Muscle of leg (tissue), 11 donors: ENCODE measurements around the gene LRMDA. TPM values are rescaled to one million over a fixed set of nuclear protein-coding genes. Genes with fewer than 3 reads are reported as not detected.

ENCODE experiments used
- DNase-seq: peaks from one replicate; pipeline ENCODE4 v3.0.0; 2013
- H3K27ac ChIP-seq: one replicate; pipeline ENCODE4 v1.5.1; 2013; ENCODE audit warnings: mild to moderate bottlenecking, low read length, control low read depth
- H3K27me3 ChIP-seq: one replicate; pipeline ENCODE4 v1.6.1; 2013; ENCODE audit warnings: low read length; ENCODE audit not compliant: control insufficient read depth, insufficient read depth
- H3K36me3 ChIP-seq: one replicate; pipeline ENCODE4 v1.6.1; 2013; ENCODE audit warnings: low read length; ENCODE audit not compliant: control insufficient read depth, insufficient read depth
- H3K4me1 ChIP-seq: one replicate; pipeline ENCODE4 v1.6.1; 2013; ENCODE audit warnings: low read length; ENCODE audit not compliant: control insufficient read depth, insufficient read depth
- H3K4me3 ChIP-seq: one replicate; pipeline ENCODE4 v1.5.1; 2013; ENCODE audit warnings: low read length, control low read depth
- H3K9me3 ChIP-seq: replicated peaks from 2 replicates; pipeline ENCODE4 v1.6.1; 2013; ENCODE audit warnings: low read depth, low read length; ENCODE audit not compliant: control insufficient read depth
- WGBS: methylation state at CpG from one replicate; pipeline ENCODE4 v1.1.5; 2013; ENCODE audit warnings: missing lambda C conversion rate; ENCODE audit not compliant: insufficient coverage; 5-methylcytosine and 5-hydroxymethylcytosine counted together
- polyA plus RNA-seq, 8 donors: library from polyadenylated mRNA; unstranded; fragments of 120-200 nt; gene quantifications; one replicate each; pipeline versions ENCODE4 v1.2.1 to v1.2.3, GENCODE V29; 2013; ENCODE audit warnings: inconsistent platforms in 1 of 8, low replicate concordance in 1 of 8; ENCODE audit not compliant: insufficient read length in 8 of 8, insufficient read depth in 1 of 8
- total RNA-seq: library from RNA; stranded (reverse); fragments of 120-200 nt; gene quantifications from one replicate; pipeline ENCODE4 v1.2.4, GENCODE V29; 2013

LRMDA gene
- total and polyA plus RNA-seq, 9 donors = 4.8 to 7.9 (median 5.7) TPM

DNA sequence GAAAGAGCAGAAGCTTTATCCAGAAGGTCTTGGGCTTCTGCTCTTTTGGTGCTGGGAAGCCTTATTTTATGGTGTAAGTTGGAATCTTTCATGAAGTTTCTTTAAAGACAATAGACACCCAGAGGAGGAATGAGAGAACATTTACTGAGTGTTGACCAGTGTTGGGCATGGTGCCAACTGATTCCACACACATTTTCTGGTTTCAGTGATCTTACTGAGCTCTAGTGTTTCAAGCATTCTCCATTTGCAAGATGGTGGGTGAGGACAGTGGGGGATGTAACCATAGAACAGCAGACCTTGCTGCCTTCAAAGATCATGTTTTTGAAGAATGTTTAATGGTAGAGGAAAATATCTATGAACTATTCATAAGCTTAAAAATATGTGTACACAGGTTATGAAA is 114.6 kb downstream of the LRMDA start:
- H3K27me3 ChIP-seq = no peaks in the 10 kb centered on the region
- no peaks in the 10 kb centered on the region for H3K36me3 ChIP-seq
- H3K27ac ChIP-seq = no peak overlapping the region
- no peaks in the 10 kb centered on the region for H3K9me3 ChIP-seq
- no peak for DNase-seq
- peaks cover 12% of the 10 kb centered on the region for H3K4me1 ChIP-seq
- no peak overlapping the region for H3K4me3 ChIP-seq

DNA sequence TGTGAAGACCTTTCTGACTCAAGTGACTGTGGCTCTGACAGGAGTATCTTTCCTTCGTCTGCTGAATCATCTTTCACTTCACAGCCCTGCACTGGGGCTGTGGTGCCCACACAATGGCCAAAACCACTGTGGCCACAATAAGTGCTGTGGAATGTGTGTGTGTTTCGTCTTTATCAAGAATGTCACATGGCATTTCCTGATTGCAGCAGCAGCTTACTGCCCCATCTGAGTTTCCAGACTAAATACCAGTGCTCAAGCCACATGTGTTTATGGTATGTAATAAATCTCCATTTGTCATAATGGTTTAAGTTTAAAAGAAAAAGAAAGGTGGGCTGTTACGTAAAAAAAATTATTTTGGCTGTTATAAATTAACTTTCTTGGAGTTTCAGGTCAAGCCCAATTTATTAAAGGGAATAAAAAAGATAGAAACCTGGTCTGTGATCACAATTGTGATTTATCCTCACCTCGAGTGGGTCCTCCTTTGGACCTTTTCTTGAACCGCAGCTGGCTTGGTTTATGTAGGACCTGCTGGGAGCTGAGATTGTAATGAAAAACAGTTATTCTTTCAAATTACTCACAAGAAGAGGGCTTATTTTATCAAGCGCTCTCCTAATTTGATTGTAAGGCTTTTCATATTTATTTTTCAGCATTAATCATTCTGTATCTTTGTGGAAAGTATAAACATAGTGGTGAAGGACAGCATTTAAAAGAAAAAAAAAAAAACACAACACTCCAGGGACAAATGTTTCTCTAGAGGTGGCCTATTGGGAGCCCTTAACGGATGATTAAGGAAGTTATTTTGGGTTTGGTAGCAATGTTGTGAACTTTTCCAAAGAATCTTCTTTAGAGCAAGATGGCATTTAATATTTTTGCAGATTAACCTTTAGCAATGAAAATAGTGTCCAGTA is 116.2 kb downstream of the LRMDA start:
- WGBS = no CpG with 5 or more reads among the region's 7 CpGs
- Histone ChIP-seq H3K9me3 (no peaks in the 10 kb centered on the region), H3K27me3 (no peaks in the 10 kb centered on the region), H3K4me1 (peaks cover 7% of the 10 kb centered on the region), H3K27ac (no peak overlapping the region), H3K36me3 (no peaks in the 10 kb centered on the region), H3K4me3 (no peak overlapping the region)
- DNase-seq = no peak

DNA sequence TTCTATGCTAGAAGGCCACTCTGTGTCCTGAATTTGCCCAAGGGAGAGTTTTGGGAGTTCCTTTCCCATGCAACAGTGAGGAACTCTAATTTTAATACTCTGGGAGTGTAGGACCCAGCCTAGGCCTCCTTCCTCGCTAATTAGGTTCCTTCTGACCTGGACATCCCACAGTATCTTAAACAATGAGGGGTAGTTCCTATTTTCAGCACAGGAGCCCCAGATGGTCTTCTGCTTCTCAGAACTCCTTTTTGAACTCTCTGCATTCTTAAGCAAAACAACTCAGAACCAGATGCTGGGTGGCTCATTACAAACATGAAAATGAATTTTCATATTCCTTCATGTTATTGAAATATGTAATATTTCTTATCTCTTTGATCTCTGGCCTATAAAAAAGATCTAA is 116.9 kb downstream of the LRMDA start:
- no peaks in the 10 kb centered on the region for H3K36me3 ChIP-seq
- no CpG with 5 or more reads among the region's 1 CpG for WGBS
- no peak for DNase-seq
- H3K27me3 ChIP-seq = no peaks in the 10 kb centered on the region
- peaks cover 3% of the 10 kb centered on the region for H3K4me1 ChIP-seq
- no peak overlapping the region for H3K27ac ChIP-seq
- H3K4me3 ChIP-seq = no peak overlapping the region
- H3K9me3 ChIP-seq = no peaks in the 10 kb centered on the region

DNA sequence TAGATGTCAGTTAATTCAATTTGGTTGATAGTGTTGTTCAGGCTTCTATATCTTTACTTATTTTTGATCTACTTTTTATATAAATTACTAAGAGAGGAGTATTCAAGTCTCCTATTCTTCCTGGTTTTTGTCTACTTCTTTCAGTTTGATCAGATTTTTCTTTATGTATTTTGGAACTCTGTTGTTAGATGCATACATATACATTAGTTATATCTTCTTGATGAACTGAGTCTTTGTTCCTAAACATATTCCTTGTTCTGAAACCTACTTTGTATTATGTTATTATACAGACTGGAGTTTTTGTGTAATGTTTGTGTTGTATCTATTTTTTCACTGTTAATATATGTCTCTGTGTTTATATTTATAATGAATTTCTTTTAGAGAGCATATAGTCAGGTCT is 118.8 kb downstream of the LRMDA start:
- DNase-seq = no peak
- H3K36me3 ChIP-seq = no peaks in the 10 kb centered on the region
- no peak overlapping the region for H3K4me3 ChIP-seq
- H3K9me3 ChIP-seq = no peaks in the 10 kb centered on the region
- no peak overlapping the region for H3K27ac ChIP-seq
- peaks cover 3% of the 10 kb centered on the region for H3K4me1 ChIP-seq
- H3K27me3 ChIP-seq = no peaks in the 10 kb centered on the region

DNA sequence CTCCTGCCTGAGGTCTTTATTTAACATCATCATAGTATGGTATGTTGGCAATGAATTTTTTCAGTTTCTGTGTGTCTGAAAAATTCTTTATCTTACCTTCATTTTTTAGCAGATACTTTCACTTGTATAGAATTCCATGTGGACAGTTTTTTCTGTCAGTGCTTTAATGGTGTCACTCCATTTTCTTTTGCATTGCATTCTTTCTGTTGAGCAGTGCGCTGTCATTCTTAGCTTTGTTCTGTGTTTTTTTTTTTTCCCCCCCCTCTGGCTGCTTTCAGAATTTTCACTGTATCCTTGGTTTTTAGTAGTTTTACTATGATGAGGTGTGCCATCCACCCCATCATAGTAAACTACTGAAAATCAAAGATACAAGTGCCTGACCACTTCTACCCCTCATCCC is 120.7 kb downstream of the LRMDA start:
- no CpG with 5 or more reads among the region's 1 CpG for WGBS

DNA sequence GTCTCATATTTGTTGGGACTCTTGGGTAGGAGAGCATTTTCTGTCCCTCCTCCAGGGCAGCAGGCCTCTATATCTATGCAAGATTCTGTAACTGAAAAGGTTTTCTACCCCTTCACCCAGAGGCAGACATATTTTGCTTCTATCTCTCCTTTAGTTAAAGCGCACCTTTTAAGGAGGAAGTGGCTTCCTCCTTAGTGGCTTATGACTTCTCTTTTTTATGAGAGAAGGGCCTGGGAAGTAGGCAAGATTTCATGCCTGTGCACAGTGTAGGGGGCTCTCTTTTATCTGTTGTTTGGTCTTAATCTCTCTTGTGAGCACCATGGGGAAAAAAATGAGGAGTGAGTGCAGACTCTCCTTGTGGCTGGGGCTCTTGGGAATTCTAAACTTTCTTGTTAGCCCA is 122.1 kb downstream of the LRMDA start:
- Histone ChIP-seq H3K27me3 (no peaks in the 10 kb centered on the region), H3K4me3 (no peak overlapping the region), H3K36me3 (no peaks in the 10 kb centered on the region), H3K27ac (no peak overlapping the region), H3K9me3 (peaks cover 4% of the 10 kb centered on the region), H3K4me1 (no peaks in the 10 kb centered on the region)
- DNase-seq = no peak
- no CpG with 5 or more reads among the region's 1 CpG for WGBS

More for the DNA sequence above, 120.7 kb downstream of the LRMDA start:
- no peak overlapping the region for H3K4me3 ChIP-seq
- DNase-seq = no peak
- no peaks in the 10 kb centered on the region for H3K4me1 ChIP-seq
- no peaks in the 10 kb centered on the region for H3K27me3 ChIP-seq
- H3K9me3 ChIP-seq = no peaks in the 10 kb centered on the region
- H3K36me3 ChIP-seq = no peaks in the 10 kb centered on the region
- no peak overlapping the region for H3K27ac ChIP-seq

DNA sequence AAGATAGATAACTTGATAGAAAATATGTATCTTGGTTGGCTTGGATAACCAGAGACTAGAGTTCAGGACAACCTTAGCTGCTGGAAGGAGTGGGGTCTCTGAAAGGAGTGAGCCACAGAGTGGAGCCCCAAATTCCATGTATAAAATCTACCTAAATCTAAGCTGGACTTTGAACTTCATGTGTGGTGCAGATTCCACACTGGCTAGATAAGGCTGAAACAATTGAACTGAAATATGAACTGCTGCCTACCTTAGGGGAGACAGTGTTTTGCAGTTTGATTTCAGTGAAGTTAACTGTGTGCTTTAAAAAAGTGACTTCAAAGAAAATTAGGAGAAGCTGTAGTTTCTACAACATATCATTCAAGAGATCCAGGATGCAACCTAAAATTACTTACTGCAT is 123.9 kb downstream of the LRMDA start:
- H3K9me3 ChIP-seq = peaks cover 4% of the 10 kb centered on the region
- DNase-seq = no peak
- no peaks in the 10 kb centered on the region for H3K4me1 ChIP-seq
- H3K27me3 ChIP-seq = no peaks in the 10 kb centered on the region
- H3K27ac ChIP-seq = no peak overlapping the region
- H3K4me3 ChIP-seq = no peak overlapping the region
- H3K36me3 ChIP-seq = no peaks in the 10 kb centered on the region

DNA sequence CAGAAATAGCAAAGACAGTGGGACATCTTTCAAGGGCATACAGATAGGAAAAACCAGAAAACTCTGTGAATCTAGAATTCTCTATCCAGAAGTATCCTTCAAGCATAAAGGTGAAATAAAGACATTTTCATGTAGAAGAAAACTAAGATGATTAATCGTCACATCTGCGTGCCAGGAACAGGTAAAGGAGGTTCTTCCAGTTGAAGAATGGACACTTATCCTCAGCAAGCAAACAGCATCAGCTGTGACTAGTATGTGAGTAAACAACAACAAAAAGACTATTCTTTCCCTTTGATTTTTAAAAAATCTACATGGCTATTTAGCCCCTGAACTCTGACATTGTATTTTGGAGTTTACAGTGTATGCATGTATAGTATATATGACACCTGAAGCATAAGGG is 124.9 kb downstream of the LRMDA start:
- no CpG with 5 or more reads among the region's 2 CpGs for WGBS
- H3K36me3 ChIP-seq = no peaks in the 10 kb centered on the region

DNA sequence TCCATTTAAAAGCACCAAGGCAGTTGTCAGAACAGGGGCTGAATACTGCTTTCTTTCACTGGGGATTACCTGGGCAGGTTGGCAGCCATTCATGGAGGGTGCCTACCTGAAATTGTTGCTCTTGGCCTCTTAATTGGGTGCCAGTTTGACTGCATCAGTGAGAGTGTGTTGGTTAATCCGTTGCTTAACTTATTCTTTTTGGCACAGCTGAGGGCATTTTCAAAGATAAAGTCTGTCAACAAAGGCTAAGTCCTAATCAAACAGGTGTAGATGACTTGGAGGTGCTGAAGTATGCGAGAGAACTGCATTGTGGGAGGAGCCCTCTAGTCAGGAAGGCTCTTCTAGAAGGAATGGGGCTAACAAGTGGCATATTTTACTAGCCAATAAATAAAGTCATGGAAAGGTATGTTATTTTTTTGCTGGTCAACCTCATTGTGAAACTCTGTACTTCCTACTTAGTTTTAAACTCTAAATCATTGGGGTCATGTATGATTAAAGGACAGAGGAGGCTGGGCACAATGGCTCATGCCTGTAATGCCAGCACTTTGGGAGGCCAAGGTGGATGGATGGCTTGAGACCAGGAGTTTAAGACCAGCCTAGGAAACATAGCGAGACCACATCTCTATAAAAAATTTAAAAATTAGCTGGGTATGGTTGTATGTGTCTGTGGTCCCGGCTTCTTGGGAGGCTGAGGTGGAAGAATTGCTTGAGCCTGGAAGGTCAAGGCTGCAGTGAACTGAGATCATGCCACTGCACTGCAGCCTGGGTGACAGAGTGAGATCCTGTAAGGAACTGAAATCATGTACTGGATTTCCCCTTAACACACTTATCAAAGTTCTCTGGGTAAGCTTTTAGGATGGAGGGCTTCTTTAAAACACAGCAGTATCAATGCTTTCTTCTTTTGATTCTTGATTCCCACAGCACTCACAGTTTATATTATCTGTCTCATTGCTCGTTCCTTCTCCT is 134.1 kb downstream of the LRMDA start:
- no peaks in the 10 kb centered on the region for H3K9me3 ChIP-seq
- no peaks in the 10 kb centered on the region for H3K4me1 ChIP-seq
- no peak for DNase-seq
- no peak overlapping the region for H3K4me3 ChIP-seq
- WGBS = 90% methylated on average over 2 of the region's 5 CpGs
- no peaks in the 10 kb centered on the region for H3K27me3 ChIP-seq
- H3K36me3 ChIP-seq = no peaks in the 10 kb centered on the region
- no peak overlapping the region for H3K27ac ChIP-seq

More for the DNA sequence above, 124.9 kb downstream of the LRMDA start:
- Histone ChIP-seq H3K4me3 (no peak overlapping the region), H3K4me1 (no peaks in the 10 kb centered on the region), H3K9me3 (peaks cover 4% of the 10 kb centered on the region), H3K27ac (no peak overlapping the region), H3K27me3 (no peaks in the 10 kb centered on the region)
- DNase-seq = no peak

DNA sequence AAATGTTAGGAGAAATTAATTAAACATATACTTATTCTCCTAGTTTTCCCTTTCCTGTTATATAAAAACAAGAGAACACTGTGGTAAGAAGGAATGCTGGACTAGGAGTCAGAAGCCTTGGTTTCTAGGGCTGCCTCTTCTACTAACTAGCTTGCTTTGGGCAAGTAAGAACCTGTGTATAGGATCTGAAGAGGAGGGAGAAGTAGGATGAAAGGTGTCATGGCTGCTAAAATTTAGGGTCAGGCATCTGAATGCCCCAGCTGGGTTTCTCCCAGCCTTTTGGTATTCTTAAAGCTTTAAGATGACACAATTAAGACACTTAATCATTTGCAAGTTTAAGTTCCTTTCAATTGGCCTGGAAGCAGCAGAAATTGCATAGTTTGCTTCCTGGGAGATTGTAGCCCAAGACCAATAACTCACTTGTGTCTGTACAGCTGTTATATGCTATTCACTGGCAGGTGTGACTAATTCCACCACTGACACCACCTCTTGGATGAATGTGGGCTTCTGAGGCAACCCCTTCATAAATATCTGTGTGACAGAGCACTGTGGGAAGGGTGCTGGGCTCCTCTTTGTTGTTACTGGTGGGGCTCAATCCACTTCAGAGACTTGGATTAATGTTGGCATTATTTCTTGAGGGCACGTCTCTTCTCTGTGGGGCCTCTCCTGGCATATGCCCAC is 137.2 kb downstream of the LRMDA start:
- Histone ChIP-seq H3K27ac (no peak overlapping the region), H3K27me3 (no peaks in the 10 kb centered on the region), H3K36me3 (no peaks in the 10 kb centered on the region), H3K9me3 (peaks cover 15% of the 10 kb centered on the region), H3K4me3 (no peak overlapping the region), H3K4me1 (no peaks in the 10 kb centered on the region)
- DNase-seq = no peak
- WGBS = no CpG with 5 or more reads among the region's 1 CpG
